Hepatocyte (in vitro differentiated cells): Measurements from ENCODE around the gene SMPD2. TPM values are rescaled to one million over a fixed set of nuclear protein-coding genes. Genes with fewer than 3 reads are reported as not detected.

ENCODE experiments used
- DNase-seq: peaks from one replicate; pipeline ENCODE4 v3.0.0-alpha.2; 2016; ENCODE audit warnings: low spot score
- H2AFZ ChIP-seq: fragments of 200-600 bp; sonication (generic); 2 replicates; pipeline ENCODE4 v1.6.0; 2016; ENCODE audit warnings: antibody characterized with exemption, mild to moderate bottlenecking
- H3K27ac ChIP-seq: fragments of 200-600 bp; sonication (generic); 2 replicates; pipeline ENCODE4 v1.5.1; 2016; ENCODE audit warnings: mild to moderate bottlenecking
- H3K27me3 ChIP-seq: fragments of 200-600 bp; sonication (generic); 2 replicates; pipeline ENCODE4 v1.6.1; 2016
- H3K36me3 ChIP-seq: fragments of 200-600 bp; sonication (generic); replicated peaks from 2 replicates; pipeline ENCODE4 v1.5.1; 2016; ENCODE audit warnings: low read depth; ENCODE audit not compliant: insufficient read depth
- H3K4me1 ChIP-seq: fragments of 200-600 bp; sonication (generic); 2 replicates; pipeline ENCODE4 v1.5.1; 2016; ENCODE audit warnings: mild to moderate bottlenecking, moderate library complexity; ENCODE audit not compliant: insufficient read depth
- H3K4me2 ChIP-seq: fragments of 200-600 bp; sonication (generic); 2 replicates; pipeline ENCODE4 v1.6.0; 2016
- H3K4me3 ChIP-seq: fragments of 200-600 bp; sonication (generic); 2 replicates; pipeline ENCODE4 v1.5.1; 2016; ENCODE audit warnings: mild to moderate bottlenecking
- H3K79me2 ChIP-seq: fragments of 200-600 bp; sonication (generic); 2 replicates; pipeline ENCODE4 v1.6.0; 2017; ENCODE audit warnings: mild to moderate bottlenecking
- H3K9me2 ChIP-seq: fragments of 200-600 bp; sonication (generic); replicated peaks from 2 replicates; pipeline ENCODE4 v1.6.0; 2017; ENCODE audit warnings: mild to moderate bottlenecking; ENCODE audit not compliant: insufficient read depth
- H3K9me3 ChIP-seq: fragments of 200-600 bp; sonication (generic); 2 replicates; pipeline ENCODE4 v1.5.1; 2016; ENCODE audit warnings: low read depth, mild to moderate bottlenecking
- H4K20me1 ChIP-seq: fragments of 200-600 bp; sonication (generic); 2 replicates; pipeline ENCODE4 v1.6.0; 2016; ENCODE audit warnings: mild to moderate bottlenecking; ENCODE audit not compliant: insufficient read depth, poor library complexity, severe bottlenecking
- EZH2 ChIP-seq: fragments of 200-600 bp; sonication (generic); IDR thresholded peaks from 2 replicates; pipeline ENCODE4 v1.6.1; 2016; ENCODE audit warnings: antibody characterized with exemption, mild to moderate bottlenecking, borderline replicate concordance
- EZH2phosphoT487 ChIP-seq: fragments of 200-600 bp; sonication (generic); IDR thresholded peaks from one replicate; pipeline ENCODE4 v1.6.1; 2018; ENCODE audit warnings: antibody characterized with exemption, mild to moderate bottlenecking, low read depth, moderate library complexity; ENCODE audit not compliant: unreplicated experiment, severe bottlenecking
- WGBS: methylation state at CpG from one replicate; pipeline ENCODE4 v1.1.6; 2016; ENCODE audit warnings: low lambda C conversion rate; ENCODE audit errors: missing lambda C conversion rate; 5-methylcytosine and 5-hydroxymethylcytosine counted together
- polyA plus RNA-seq: library from polyadenylated mRNA; unstranded; fragments of >200 nt; fragmentation: Nextera tagmentation; extraction: Ambion mirVana; gene quantifications from 2 replicates; pipeline ENCODE4 v1.2.1, GENCODE V29; 2016
- total RNA-seq: library from RNA; depleted of rRNA; stranded (reverse); fragments of >200 nt; gene quantifications from 2 replicates; pipeline ENCODE4 v1.2.3, GENCODE V29; 2014
- TF ChIP-seq, protein P1 (sequence below): fragments of 200-600 bp; sonication (generic); IDR thresholded peaks from 2 replicates; pipeline ENCODE4 v1.5.1; 2016; ENCODE audit warnings: antibody characterized with exemption, mild to moderate bottlenecking; ENCODE audit not compliant: poor library complexity

The SMPD2 gene
- total and polyA plus RNA-seq, 2 experiments from 2014 or later, result 9.3 to 19.2 TPM

DNA sequence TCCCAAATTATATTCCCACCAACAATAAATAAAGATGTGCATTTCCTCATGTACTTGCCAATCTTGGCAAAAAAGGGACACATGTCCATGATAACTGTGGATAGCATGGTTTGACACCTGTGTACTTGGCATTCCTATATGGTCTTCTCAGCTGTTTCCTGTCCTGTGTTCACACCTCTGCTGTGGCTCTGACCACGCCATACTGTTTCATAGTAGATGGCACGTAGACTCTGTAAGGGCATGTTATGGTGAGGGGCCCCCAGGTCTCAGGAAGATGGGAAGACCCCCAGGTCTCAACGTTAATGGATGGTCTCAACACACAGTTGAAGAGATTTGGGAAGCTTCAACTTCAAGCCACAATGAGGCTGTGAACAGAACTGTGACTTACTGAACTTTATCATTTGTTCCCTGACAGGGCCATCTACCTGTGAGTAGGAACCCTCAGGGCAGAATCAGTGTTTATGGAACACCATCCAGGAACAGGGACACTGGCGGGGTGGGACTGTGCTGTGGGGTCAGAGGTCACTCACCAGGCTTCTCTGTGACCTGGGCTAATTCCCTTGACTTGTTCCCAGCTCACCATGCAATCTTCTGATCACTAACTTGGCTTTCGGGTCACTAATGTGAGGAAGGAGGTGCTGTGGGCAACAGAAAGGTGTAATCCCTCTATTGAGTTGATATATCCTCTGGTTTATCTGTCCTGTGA lies 30.7 kb downstream of the SMPD2 start:
- Histone ChIP-seq H4K20me1 (no peaks in the 10 kb centered on the region), H3K79me2 (peaks cover 23% of the 10 kb centered on the region), H3K4me3 (no peak overlapping the region), H3K36me3 (no peaks in the 10 kb centered on the region), H3K27me3 (no peaks in the 10 kb centered on the region), H3K27ac (no peak overlapping the region), H3K9me3 (no peaks in the 10 kb centered on the region), H3K4me2 (no peak overlapping the region), H3K4me1 (no peaks in the 10 kb centered on the region), H2AFZ (no peak overlapping the region), H3K9me2 (no peaks in the 10 kb centered on the region)
- WGBS, result 87% methylated on average over 5 of the region's 5 CpGs
- no peak for DNase-seq
- TF ChIP-seq EZH2 (no peak), EZH2phosphoT487 (no peak)
- TF ChIP-seq, protein P1, sequence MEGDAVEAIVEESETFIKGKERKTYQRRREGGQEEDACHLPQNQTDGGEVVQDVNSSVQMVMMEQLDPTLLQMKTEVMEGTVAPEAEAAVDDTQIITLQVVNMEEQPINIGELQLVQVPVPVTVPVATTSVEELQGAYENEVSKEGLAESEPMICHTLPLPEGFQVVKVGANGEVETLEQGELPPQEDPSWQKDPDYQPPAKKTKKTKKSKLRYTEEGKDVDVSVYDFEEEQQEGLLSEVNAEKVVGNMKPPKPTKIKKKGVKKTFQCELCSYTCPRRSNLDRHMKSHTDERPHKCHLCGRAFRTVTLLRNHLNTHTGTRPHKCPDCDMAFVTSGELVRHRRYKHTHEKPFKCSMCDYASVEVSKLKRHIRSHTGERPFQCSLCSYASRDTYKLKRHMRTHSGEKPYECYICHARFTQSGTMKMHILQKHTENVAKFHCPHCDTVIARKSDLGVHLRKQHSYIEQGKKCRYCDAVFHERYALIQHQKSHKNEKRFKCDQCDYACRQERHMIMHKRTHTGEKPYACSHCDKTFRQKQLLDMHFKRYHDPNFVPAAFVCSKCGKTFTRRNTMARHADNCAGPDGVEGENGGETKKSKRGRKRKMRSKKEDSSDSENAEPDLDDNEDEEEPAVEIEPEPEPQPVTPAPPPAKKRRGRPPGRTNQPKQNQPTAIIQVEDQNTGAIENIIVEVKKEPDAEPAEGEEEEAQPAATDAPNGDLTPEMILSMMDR, result no peak

DNA sequence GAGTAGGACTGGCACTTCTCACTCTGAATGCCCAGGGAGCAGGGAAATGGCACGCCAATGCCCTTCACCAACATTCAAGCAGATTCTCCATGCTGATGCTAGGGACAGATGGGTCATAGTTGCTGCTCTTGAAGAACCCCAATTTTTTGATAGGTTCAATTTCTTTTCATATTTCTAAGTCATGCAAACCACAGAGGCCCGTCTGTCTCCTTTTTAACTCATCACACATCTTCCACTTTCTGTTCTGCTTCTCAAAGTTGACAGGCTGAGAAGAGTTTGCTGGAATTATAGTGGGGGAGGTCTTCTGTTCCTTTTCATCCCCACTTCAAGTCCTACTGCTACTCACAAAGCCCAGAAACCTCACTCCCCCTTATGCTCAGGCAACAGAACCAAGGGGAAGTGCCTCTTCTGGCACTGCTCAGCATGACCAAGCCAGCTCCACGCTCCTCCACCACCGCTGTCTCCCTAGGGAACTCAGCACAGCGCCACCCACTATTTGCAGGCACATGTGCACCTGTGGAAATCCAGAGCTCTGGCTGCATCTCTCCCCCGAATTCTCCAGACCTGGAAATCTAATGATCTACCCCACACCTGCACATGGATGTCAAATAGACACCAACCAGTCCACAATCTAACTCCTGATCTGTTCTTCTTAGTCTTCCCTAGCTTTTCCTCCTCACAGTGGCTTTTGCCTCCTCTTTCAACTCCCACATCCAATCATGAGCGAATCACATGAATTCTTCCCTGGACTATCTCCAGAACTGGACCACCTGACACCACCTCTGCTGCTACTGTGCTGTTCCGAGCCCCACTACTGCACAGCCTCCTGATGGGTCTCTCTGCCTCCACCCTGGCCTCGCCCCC lies 31.8 kb downstream of the SMPD2 start:
- Histone ChIP-seq H3K9me2 (no peaks in the 10 kb centered on the region), H4K20me1 (no peaks in the 10 kb centered on the region), H3K27me3 (no peaks in the 10 kb centered on the region), H3K79me2 (peaks cover 34% of the 10 kb centered on the region), H3K9me3 (no peaks in the 10 kb centered on the region), H3K27ac (no peak overlapping the region), H3K36me3 (no peaks in the 10 kb centered on the region), H3K4me3 (no peak overlapping the region), H3K4me1 (peaks cover 4% of the 10 kb centered on the region), H2AFZ (no peak overlapping the region), H3K4me2 (no peak overlapping the region)
- no peak for TF ChIP-seq EZH2phosphoT487
- TF ChIP-seq, protein P1, result no peak
- TF ChIP-seq EZH2, result no peak
- 97% methylated on average over 9 of the region's 9 CpGs for WGBS
- no peak for DNase-seq

DNA sequence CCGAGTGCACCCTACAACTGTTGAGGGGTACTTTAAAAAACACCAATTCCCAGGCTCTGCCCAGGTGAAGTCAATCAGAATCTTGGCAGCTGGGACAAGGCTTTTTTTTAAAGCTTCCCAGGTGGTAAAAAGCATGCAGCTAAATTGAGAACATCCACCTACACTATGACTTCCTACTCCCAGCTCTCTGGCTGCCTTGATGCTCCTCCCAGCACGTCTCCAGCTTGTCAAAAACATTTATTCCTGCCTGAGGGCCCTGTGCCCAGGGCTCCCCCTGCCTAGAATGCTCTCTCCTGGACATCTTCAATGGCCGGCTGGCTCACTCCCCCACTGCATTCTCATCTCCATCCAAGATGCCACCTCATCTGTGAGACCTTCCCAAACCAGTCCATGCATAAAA lies 32.6 kb downstream of the SMPD2 start:
- Histone ChIP-seq H3K9me2 (no peaks in the 10 kb centered on the region), H3K9me3 (no peaks in the 10 kb centered on the region), H3K4me3 (no peak overlapping the region), H3K4me1 (peaks cover 11% of the 10 kb centered on the region), H4K20me1 (no peaks in the 10 kb centered on the region), H3K79me2 (peaks cover 38% of the 10 kb centered on the region), H3K36me3 (no peaks in the 10 kb centered on the region), H3K4me2 (no peak overlapping the region), H2AFZ (no peak overlapping the region), H3K27ac (no peak overlapping the region), H3K27me3 (no peaks in the 10 kb centered on the region)
- 98% methylated on average over 3 of the region's 3 CpGs for WGBS
- no peak for DNase-seq
- TF ChIP-seq, protein P1, result no peak
- TF ChIP-seq EZH2 (no peak), EZH2phosphoT487 (no peak)
